ENCODE data around the gene PTPN21.
"Not testable (repeated sequence)": the region's sequence is repeated elsewhere in the genome, so short reads cannot be mapped to it uniquely, and the experiment has no call there.

The PTPN21 gene

GRCh38 chr14:88551094-88551870 lies 3.5 kb downstream of the PTPN21 start:
- no peak for DNase-seq

- no peak for DNase-seq
Measured at GRCh38 chr14:88550078-88550477, 4.7 kb downstream of the PTPN21 start.

GRCh38 chr14:88547386-88547780 lies 7.4 kb downstream of the PTPN21 start:
- no peak for DNase-seq

- no peak for DNase-seq
Measured at GRCh38 chr14:88546621-88547385, 8.0 kb downstream of the PTPN21 start.

- DNase-seq = no peak
Measured at GRCh38 chr14:88545256-88545655, 9.6 kb downstream of the PTPN21 start.

- DNase-seq = no peak
Measured at GRCh38 chr14:88542857-88543795, 11.7 kb downstream of the PTPN21 start.

GRCh38 chr14:88541324-88541723 lies 13.5 kb downstream of the PTPN21 start:
- DNase-seq = no peak

- no peak for DNase-seq
Measured at GRCh38 chr14:88535813-88536212, 19.0 kb downstream of the PTPN21 start.

- no peak for DNase-seq
Measured at GRCh38 chr14:88535149-88535548, 19.7 kb downstream of the PTPN21 start.

- DNase-seq = no peak
Measured at GRCh38 chr14:88533064-88533602, 21.7 kb downstream of the PTPN21 start.

GRCh38 chr14:88529889-88530288 lies 24.9 kb downstream of the PTPN21 start:
- not testable (repeated sequence) for DNase-seq

GRCh38 chr14:88522393-88522792 lies 32.4 kb downstream of the PTPN21 start:
- DNase-seq = no peak

GRCh38 chr14:88521818-88522217 lies 33.0 kb downstream of the PTPN21 start:
- DNase-seq = no peak

- DNase-seq = no peak
Measured at GRCh38 chr14:88519907-88520306, 34.9 kb downstream of the PTPN21 start.

GRCh38 chr14:88518592-88519512 lies 36.0 kb downstream of the PTPN21 start:
- no peak for DNase-seq

- no peak for DNase-seq
Measured at GRCh38 chr14:88516861-88517357, 37.9 kb downstream of the PTPN21 start.

- no peak for DNase-seq
Measured at GRCh38 chr14:88515499-88516221, 39.1 kb downstream of the PTPN21 start.

GRCh38 chr14:88507208-88507607 lies 47.6 kb downstream of the PTPN21 start:
- no peak for DNase-seq

GRCh38 chr14:88505621-88506020 lies 49.2 kb downstream of the PTPN21 start:
- DNase-seq = no peak

- no peak for DNase-seq
Measured at GRCh38 chr14:88504602-88505001, 50.2 kb downstream of the PTPN21 start.

Measured in OCI-M1 (cell line).